Esophagus muscularis mucosa (tissue), 4 donors: Measurements from ENCODE around the gene TMC7. TPM values are rescaled to one million over a fixed set of nuclear protein-coding genes. Genes with fewer than 3 reads are reported as not detected.
"Not testable (repeated sequence)": the region's sequence is repeated elsewhere in the genome, so short reads cannot be mapped to it uniquely, and the experiment has no call there.

ENCODE experiments used
- DNase-seq: peaks from one replicate; pipeline ENCODE4 v3.0.0-alpha.2; 2017; ENCODE audit errors: extremely low spot score
- H3K27ac ChIP-seq, 4 donors: fragments of 200-600 bp; sonication (generic); replicated peaks in 1 of 4; 1 replicate in 3 of 4; 2 replicates in 1 of 4; pipeline ENCODE4 v1.5.1; 2016 to 2019; ENCODE audit warnings: mild to moderate bottlenecking in 1 of 4
- H3K27me3 ChIP-seq, 4 donors: fragments of 200-600 bp; sonication (generic); one replicate each; pipeline versions ENCODE4 v1.5.1 to v1.6.0; 2016 to 2019
- H3K36me3 ChIP-seq, 4 donors: fragments of 200-600 bp; sonication (generic); one replicate each; pipeline ENCODE4 v1.5.1; 2016 to 2019
- H3K4me1 ChIP-seq, 4 donors: fragments of 200-600 bp; sonication (generic); one replicate each; pipeline ENCODE4 v1.5.1; 2016 to 2019
- H3K4me3 ChIP-seq, 4 donors: fragments of 200-600 bp; sonication (generic); 1 replicate in 2 of 4; 2 replicates in 2 of 4; pipeline ENCODE4 v1.5.1; 2016 to 2019; ENCODE audit warnings: mild to moderate bottlenecking in 4 of 4, moderate library complexity in 1 of 4
- H3K9me3 ChIP-seq, 4 donors: fragments of 200-600 bp; sonication (generic); 1 replicate in 3 of 4; 2 replicates in 1 of 4; pipeline ENCODE4 v1.5.1; 2016 to 2019
- EP300 ChIP-seq: sonication (generic); formaldehyde crosslinking; IDR thresholded peaks from one replicate; pipeline ENCODE4 v1.6.1; 2017; ENCODE audit warnings: antibody characterized with exemption
- POLR2A ChIP-seq: fragments of 450-650 bp; IDR thresholded peaks from one replicate; pipeline ENCODE4 v1.6.1; 2017; ENCODE audit warnings: antibody characterized with exemption, moderate library complexity, mild to moderate bottlenecking, low read depth
- POLR2AphosphoS5 ChIP-seq, 2 donors: sonication (generic); formaldehyde crosslinking; IDR thresholded peaks; one replicate each; pipeline ENCODE4 v1.6.1; 2017; ENCODE audit warnings: antibody characterized with exemption in 2 of 2
- WGBS: methylation state at CpG from one replicate; pipeline ENCODE4 v1.1.5; 2018; 5-methylcytosine and 5-hydroxymethylcytosine counted together
- intact Hi-C: fragments of 100-400 bp; cut with DNase I; formaldehyde crosslinking; loops from one replicate; pipeline ENCODE4 v1.15.1; 2023
- total RNA-seq, 4 donors: library from RNA; depleted of rRNA; stranded (reverse); fragments of >200 nt; gene quantifications; one replicate each; pipeline versions ENCODE4 v1.1.0 to v1.2.1, GENCODE V29; 2016
- TF ChIP-seq, protein P1 (sequence below), 3 experiments: fragments of 200-600 bp in 2 of 3; fragments of 450-650 bp in 1 of 3; sonication (generic) in 2 of 3; IDR thresholded peaks; one replicate each; pipeline ENCODE4 v1.5.1; 2017 to 2019; ENCODE audit warnings: antibody characterized with exemption in 3 of 3, mild to moderate bottlenecking in 2 of 3, moderate library complexity in 1 of 3

TMC7 gene
- total RNA-seq, 4 donors from 2014 or later, result 0.17 to 0.83 (median 0.56) TPM

DNA sequence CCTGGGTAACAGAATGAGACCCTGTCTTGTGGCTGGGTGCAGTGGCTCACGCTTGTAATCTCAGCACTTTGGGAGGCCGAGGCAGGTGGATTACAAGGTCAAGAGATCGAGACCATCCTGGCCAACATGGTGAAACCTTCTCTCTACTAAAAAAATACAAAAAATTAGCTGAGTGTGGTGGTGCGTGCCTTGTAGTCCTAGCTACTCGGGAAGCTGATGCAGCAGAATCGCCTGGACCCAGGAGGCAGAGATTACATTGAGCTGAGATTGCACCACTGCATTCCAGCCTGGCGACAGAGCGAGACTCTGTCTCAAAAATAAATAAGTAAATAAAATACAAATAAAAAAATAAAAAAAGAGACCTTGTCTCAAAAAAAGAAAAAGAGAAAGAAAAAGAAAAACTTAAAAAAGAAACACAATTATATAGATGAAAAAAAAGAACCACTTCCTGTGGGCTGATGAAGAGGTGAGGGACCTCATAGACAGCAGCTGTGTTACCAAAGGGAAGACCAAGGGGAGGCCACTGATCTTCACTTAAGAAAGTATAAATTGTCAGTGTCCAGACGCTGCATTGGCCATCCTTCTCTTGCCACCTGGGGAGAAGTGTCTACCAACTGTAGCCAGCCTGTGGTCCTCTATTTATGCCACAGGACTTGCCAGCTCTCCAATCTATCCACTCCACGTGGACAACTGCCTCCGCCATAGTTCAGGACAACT is 33.1 kb upstream of the TMC7 start:
- Histone ChIP-seq H3K9me3 (no peaks in the 10 kb centered on the region), H3K36me3 (no peaks in the 10 kb centered on the region), H3K4me3 (no peak overlapping the region), H3K27ac (no peak overlapping the region), H3K27me3 (no peaks in the 10 kb centered on the region), H3K4me1 (peaks cover 0 to 5% (median 1%) of the 10 kb centered on the region in 4 donors)
- TF ChIP-seq POLR2A (no peak), POLR2AphosphoS5 (IDR thresholded peaks at IDR 0.05) (no peak), EP300 (no peak)
- TF ChIP-seq, protein P1, sequence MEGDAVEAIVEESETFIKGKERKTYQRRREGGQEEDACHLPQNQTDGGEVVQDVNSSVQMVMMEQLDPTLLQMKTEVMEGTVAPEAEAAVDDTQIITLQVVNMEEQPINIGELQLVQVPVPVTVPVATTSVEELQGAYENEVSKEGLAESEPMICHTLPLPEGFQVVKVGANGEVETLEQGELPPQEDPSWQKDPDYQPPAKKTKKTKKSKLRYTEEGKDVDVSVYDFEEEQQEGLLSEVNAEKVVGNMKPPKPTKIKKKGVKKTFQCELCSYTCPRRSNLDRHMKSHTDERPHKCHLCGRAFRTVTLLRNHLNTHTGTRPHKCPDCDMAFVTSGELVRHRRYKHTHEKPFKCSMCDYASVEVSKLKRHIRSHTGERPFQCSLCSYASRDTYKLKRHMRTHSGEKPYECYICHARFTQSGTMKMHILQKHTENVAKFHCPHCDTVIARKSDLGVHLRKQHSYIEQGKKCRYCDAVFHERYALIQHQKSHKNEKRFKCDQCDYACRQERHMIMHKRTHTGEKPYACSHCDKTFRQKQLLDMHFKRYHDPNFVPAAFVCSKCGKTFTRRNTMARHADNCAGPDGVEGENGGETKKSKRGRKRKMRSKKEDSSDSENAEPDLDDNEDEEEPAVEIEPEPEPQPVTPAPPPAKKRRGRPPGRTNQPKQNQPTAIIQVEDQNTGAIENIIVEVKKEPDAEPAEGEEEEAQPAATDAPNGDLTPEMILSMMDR (IDR thresholded peaks at IDR 0.05), result no peak
- 91% methylated on average over 10 of the region's 11 CpGs for WGBS
- no peak for DNase-seq
- intact Hi-C loops, result no loop called here

DNA sequence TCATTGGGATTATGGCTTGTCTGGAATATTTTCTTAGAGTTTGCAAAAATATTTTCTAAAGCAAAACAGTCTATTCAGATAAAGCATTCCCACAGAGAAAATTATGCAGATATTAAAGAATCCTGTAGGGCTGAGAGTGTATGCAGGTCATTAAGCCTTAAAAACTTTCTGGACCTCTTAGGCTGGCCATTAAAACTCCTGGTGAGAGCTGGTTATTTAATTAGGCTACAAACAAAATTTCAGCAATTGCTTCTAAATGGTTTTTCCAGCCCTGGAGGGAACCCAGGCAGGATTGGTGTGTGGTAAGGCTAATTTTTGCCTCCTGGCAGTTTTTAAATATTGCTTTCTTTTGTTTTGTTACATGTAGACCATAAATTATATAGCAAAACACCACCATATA is 30.2 kb upstream of the TMC7 start:
- no peaks in the 10 kb centered on the region for H3K36me3 ChIP-seq
- no peak for TF ChIP-seq POLR2A
- TF ChIP-seq, protein P1 (IDR thresholded peaks at IDR 0.05), result no peak
- no peak for TF ChIP-seq POLR2AphosphoS5 (IDR thresholded peaks at IDR 0.05)
- no peak for TF ChIP-seq EP300
- no peak for DNase-seq
- no peaks in the 10 kb centered on the region for H3K9me3 ChIP-seq
- H3K27me3 ChIP-seq, result no peaks in the 10 kb centered on the region
- H3K4me3 ChIP-seq, result no peak overlapping the region
- no peaks in the 10 kb centered on the region for H3K4me1 ChIP-seq
- no peak overlapping the region for H3K27ac ChIP-seq
- intact Hi-C loops, result no loop called here

DNA sequence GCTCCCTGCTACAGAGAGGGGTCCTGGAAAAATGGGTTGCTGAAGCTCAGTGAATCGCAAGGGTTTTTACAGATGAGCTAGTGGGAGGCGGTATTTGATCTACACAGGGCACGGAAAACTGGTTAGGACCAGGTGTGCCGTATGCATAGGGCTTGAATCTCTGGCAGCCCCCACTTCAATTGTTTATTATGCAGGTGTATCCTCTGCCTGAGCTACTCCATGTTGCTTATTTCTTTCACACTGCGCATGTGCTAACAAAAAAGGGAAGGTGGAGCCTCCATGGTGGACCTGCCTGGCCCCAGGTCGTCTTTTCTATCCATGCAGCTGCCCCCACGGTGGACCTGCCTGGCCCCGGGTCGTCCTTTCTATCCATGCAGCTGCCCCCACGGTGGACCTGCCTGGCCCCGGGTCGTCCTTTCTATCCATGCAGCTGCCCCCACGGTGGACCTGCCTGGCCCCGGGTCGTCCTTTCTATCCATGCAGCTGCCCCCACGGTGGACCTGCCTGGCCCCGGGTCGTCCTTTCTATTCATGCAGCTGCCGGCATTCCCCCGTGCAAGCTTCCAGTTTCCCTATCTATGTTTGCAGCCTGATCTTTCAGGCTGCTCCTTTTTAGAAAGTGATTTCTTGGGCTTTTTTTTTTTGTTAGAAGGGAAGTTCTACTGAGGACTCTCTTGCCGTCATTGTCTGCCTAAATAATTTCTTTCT is 27.7 kb upstream of the TMC7 start:
- H3K27me3 ChIP-seq, H3K9me3 ChIP-seq, DNase-seq, intact Hi-C loops, H3K36me3 ChIP-seq, H3K4me1 ChIP-seq, H3K27ac ChIP-seq: not testable (repeated sequence)
- peak overlapping the region in 1 of 4 donors; percentile 14 for H3K4me3 ChIP-seq
- 47% methylated on average over 18 of the region's 21 CpGs for WGBS

DNA sequence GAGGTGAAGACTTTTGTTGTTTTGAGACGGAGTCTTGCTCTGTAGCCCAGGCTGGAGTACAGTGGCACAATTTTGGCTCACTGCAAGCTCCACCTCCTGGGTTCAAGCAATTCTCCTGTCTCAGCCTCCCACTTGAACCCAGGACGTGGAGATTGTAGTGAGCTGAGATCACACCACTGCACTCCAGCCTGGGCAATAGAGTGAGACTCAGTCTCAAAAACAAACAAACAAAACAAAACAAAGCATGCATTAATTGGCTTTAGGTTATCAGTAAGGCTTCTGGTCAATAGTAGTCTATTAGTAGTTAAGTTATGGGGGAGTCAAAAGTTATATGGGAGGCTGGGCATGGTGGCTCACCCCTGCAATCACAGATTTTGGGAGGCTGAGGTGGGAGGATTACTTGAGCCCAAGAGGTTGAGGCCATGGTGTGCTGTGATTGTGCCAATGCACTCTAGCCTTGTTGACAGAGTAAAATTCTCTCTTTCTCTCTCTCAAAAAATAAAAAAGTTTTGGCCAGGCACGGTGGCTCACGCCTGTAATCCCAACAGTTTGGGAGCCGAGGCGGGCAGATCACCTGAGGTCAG is 27.0 kb upstream of the TMC7 start:
- intact Hi-C loops, H3K27ac ChIP-seq, H3K36me3 ChIP-seq, H3K4me1 ChIP-seq, H3K4me3 ChIP-seq, DNase-seq, H3K9me3 ChIP-seq, H3K27me3 ChIP-seq: not testable (repeated sequence)
- WGBS, result 72% methylated on average over 6 of the region's 6 CpGs

DNA sequence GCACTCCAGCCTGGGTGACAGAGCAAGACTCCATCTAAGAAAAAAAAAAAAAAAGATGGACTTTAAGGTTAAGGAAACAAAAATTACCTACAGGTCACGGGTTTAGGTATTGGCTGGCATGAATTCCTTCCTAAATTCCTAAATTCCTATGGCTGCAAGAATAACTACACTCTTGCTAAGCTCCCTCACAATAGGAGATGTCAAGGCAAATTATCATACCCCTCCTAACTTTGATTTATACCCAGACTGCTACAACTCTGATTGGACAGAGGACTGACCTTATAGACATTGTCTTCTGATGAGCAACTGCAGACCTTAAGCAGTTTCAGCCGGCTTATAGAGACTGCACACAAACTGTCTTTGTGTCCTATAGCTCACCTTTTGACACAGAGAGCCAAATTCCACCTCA is 25.1 kb upstream of the TMC7 start:
- TF ChIP-seq POLR2AphosphoS5 (IDR thresholded peaks at IDR 0.05), result no peak
- no peak for TF ChIP-seq EP300
- no peak for TF ChIP-seq POLR2A
- TF ChIP-seq, protein P1 (IDR thresholded peaks at IDR 0.05), result no peak
- Histone ChIP-seq H3K36me3 (no peaks in the 10 kb centered on the region), H3K27ac (no peak overlapping the region), H3K4me1 (peaks cover 4 to 11% (median 9%) of the 10 kb centered on the region in 4 donors), H3K27me3 (no peaks in the 10 kb centered on the region), H3K4me3 (no peak overlapping the region), H3K9me3 (no peaks in the 10 kb centered on the region)
- no peak for DNase-seq
- intact Hi-C loops, result no loop called here
- 77% methylated on average over 2 of the region's 2 CpGs for WGBS
